Measurements from ENCODE around the gene NTM.

NTM gene

DNA sequence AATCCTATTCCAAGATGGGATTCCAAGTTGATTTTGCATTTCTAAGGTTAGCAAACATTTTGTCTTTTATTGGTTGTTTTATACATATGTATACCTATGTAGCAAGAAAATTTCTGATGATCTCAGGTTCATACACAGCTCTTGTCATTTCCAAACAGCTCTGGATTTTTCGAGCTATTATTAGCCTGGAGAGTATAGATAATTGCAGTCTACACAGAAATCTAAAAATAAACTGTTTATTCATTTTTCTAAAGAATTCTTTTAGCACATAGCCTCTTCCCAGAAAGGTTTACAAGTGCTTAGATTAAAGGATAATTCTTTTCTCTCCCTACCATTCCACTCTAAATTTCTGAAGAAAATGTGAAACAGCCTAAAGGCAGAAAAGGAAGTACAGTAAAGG is 705.0 kb downstream of the NTM start:
- no peak for DNase-seq (ENCODE audit: low spot score)

DNA sequence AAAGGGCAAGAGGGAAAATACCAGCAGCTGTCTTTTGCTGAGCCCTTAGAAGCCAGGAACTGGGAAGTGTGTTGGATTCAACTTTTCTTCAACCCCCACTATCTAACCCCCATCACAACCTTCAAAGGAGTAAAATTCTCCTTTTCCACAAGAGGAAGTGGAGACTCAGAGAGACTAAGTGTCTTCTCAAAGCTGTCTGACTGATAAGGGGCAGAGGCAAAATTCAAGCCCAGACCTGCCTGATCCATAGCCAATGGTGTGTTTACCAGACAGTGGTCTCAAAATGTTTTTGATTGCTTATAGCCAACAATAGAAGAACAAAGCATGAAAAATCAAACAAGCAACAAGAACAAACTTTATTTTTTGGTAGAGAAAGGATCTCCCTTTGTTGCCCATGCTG is 707.0 kb downstream of the NTM start:
- DNase-seq (ENCODE audit: low spot score): no peak

DNA sequence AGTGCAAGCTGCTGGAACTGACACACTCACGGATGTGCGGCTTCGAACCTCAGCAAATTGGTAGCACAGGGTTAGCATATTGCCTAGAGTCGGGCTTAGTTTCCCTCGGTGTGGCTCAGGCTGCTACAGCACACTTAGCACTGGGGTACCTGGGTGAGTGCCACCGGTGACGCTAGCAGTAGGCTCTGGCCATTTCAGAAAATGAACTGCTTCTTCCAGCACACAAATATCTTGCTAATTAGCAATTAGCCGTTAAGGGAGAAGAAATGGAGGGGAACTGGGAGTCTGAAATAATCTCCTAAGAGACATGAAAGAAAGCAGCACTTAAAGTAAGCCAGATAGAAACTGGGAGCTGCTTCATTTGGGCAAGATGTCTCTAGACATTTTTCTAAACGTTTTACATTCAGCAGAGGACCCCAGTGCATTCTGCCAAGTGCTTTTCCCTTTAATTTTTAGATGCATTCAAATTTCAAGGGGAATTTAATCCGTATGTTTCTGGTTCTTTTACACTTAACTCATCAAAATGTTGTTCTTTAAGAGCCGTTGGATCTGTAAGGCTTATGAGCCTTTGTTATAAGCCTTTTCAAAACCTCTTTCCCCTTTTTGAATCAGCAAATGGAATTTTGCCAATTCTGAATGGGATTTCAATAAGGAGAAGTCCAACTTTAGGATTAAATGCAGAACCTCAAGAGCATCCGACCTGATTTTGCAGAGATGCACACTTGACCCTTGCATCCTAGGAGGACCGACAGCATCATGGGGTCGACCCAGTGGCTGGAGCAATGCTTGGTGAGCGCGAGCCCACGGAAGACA is 708.1 kb downstream of the NTM start:
- no peak for DNase-seq (ENCODE audit: low spot score)

DNA sequence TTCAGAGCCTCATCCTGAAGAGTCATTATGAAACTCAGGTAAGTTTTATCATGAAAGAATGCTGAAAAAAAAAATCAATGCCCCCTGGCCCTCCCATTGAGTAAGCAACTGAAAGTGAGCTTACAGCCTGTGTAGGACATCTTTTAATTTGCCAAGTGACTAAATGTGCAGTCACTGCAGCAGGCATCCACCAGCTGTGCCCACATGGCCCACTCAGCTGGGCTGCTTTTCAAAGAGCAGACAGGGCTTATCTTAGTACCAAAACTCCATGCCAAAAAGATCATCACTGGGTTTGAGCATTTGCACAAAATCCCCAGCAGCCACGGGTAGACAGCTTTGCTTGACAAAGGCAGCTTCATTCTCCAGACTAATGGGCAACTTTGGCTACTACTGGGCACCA is 709.7 kb downstream of the NTM start:
- no peak for DNase-seq (ENCODE audit: low spot score)

DNA sequence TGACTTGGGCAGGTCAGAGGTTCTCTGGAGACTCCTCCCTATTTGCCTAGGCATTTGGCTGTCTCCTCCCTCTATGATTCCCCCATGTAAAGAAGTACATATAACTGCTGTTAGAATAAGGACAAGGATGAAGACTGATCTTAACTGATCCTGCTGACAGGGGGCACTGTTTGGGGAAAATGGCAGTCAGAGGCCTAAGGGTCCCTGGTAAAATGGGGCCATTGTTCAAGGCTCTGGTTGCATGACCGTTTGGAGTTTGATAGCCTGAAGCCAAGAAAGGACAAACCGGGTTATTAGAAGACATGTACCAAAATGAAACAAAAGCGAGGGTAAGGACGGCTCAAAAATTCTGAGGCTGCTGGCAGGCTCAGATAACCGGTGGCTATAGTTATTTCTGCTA is 712.2 kb downstream of the NTM start:
- DNase-seq (ENCODE audit: low spot score): no peak

DNA sequence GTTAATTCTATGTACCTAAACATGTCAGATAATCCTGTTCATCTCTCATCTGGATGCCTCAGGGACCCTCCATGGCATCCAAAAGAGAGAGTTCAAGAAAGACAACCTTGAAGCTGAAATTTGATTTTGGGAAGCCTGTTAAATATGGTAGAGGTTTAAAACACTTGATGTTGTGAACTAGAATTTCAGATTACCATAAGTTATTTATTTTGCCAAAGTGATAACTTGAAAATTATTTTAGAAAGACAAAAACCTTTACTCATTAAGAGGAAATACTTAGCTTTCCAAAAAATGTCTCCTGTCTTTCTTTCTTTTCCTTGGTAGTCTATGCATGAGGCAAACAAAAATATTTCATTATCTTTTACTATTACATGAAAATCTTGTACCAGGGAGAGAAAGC is 714.0 kb downstream of the NTM start:
- no peak for DNase-seq (ENCODE audit: low spot score)

DNA sequence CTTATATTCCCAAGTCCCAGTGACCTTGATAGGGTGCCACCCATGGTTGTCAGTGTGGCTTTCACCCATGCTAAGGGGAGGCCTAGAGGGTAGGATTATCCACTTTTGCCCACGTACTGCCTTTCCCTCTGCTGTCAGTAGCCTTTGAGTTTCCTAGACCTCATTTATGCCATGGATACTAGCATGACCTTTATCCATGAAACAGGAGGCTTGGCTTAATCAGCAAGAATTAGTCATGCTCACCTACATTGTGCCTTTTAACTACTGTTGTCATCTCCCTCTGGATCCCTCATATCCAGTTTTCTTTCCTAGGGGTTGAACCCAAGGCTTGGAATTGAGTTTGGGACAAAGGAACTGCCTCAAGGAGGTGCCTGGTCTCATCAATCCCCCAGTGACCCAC is 716.7 kb downstream of the NTM start:
- DNase-seq (ENCODE audit: low spot score): no peak

DNA sequence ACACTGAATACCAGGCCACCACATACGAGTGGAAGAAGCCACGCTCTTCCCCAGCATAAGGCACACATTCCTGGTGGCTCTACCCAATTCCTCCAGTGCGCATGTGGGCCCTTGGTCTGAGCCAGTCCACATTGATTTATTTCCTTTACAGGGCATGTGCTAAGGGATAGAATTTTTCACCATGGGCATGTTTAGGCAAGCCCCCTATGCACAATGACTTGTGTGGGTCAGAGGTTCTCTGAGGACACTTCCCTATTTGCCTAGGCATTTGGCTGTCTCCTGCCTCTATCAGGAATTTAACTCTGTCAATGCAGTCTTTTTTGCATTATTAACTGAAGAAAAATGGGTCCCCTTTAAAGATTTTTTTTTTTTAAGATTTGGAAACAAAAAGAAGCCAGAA is 718.1 kb downstream of the NTM start:
- DNase-seq (ENCODE audit: low spot score): no peak

DNA sequence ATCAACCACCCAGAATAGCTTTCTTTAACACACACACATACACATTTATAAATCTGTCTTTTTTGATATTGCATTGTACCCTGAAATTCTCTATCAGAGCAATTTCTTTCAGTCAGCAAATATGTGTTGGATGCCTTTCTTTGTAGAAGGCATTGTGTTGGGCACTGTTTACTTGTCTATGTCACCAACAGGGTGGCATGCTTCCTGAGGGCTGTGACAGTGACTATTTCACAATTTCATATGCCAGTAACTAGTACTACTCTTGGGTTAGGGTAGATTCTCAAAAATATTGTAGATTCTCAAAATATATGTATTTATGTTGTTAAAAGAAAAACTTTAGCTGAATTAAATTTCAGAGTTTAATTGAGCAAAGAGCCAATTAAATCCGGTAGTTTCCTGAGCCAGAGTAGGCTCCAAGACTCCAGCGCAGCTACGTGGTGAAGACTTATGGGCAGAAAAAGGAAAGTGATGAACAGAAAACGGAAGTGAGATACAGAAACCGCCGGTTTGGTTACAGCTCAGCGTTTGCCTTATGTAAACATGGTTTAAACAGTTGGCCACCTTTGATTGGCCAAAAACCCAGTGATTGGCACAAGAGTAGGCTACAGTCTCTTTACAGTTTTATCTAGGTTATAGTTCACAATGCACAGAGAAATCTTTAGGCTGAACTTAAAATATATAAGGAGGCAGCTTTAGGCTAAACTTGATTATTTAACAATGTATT is 723.3 kb downstream of the NTM start:
- no peak for DNase-seq (ENCODE audit: low spot score)

DNA sequence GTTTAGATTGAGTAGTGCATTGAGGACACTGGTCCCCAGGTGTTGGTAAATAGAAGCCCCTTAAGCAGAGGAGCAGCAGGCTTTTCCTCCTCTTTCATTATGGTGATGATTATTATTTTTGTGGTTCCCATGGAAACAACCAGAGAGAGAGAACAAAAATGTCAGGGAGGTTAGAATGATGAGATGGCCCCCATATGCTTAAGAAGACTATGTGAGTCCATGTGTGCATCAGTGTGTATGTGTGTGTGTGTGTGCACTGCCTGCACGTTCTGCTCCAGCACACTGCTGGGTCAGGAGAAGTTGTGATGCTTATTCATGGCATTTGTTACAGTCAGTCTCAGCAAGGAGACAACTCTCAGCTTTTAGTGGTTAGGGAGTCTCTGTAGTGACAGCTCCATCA is 724.2 kb downstream of the NTM start:
- no peak for DNase-seq (ENCODE audit: low spot score)

DNA sequence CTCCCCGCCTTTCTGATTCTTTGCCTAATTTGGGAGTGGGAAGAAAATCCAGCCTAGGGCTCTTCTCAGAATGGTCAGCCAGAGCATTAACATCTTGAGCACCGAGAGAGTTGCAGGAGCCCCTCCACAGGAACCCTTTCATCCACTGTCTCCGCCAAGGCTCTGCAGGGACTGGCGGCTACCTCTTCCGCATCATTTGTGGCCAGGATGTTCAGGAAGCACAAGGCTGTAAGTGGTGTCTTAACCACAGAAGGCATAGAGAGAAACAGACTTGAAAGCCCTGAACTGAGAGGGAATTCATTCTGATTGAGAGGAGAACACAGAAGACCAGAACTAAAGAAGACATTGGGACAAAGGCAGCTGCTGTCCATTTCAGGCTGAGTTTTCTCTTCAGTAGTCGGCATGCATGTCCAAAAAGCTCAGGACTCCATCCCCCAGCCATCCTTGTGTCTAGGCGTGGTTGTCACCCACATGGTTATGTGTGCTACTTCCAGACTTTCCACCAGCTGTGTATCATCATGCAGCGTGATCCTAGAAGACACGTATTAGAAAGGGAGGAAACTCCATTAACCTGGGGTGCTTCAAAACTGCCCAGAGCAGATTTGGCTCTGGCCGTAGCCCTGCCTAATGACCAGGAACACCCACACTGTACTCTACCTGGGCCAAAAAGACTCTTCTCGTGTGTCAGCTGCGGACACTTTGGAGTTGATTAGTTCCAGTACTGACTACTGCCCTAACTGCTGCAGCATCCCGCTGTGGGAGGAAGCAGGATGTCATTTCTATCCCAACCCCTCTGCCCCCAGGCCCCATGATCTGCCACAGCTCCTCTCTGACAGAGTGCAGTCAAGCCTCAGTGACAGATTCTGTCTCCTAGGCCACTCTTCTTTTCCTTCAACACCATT is 725.1 kb downstream of the NTM start:
- DNase-seq (ENCODE audit: low spot score): no peak

DNA sequence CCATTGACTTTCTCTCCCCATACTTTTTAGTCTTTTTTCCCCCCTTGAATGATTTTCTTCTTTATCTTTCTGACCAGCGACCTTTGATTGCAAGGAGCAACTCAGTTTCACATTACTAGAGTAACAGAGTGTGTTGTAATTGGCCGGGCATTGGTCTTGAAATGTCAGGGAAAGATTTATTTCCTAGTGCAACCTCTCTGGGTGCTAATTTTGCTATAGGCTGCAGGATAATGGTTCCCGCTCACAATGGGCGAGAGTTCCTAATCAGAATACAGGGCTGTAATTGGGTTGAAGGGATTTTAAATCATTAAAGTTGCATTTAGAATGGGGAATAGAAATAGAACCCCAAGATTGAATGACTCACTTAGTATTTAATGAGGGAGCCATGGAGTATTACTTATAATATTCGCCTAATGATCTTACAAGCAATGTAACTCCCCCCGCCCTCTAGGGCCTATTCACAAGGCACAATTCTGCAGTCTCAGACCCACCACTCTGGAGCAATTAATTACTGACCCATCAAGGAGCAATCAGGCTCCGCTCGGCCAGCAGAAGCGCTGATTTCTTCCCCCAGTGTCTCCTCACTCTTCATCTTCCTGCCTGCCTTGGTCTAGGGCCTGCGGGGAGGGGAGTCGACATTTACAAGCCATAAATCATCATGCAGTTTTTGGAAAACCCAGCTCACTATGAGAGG is 725.9 kb downstream of the NTM start:
- DNase-seq (ENCODE audit: low spot score): no peak

DNA sequence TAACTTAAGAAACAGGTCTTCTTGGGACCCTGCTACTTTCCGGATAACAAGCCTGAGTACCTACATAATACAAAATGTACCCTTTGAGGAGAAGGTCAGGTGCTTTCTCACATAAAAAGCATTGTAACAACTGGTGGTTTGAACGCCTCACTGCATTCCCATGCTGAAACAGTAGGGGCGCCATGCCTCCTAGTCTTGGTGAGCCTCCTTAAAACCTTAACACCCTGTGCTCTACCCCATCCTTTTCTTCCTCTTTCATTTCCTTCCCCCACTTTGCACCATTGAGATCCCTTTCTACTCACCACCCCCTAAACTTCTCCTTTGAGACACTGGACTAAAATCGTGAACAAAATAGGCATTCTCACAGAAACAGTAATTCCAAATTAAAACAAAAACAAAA is 729.3 kb downstream of the NTM start:
- DNase-seq (ENCODE audit: low spot score): peak; percentile 55

DNA sequence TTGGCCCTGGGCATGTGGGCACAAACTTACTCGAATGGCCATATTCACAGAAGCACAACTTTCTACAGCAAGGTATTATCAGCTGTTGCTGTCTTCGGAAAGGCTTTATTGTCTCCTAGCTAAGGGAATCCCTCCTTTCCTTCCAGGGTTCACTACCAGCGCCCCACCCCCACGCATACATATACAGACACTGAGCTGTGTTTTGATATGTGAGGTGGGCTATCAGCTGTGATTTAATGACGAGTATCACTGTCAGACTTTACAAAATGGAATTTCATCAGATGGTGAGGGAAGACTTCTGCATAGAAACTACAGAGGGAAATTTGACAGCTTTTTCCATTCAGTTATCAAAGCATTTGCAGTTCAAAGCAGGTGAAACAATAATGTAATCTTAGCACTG is 730.2 kb downstream of the NTM start:
- DNase-seq (ENCODE audit: low spot score): no peak

DNA sequence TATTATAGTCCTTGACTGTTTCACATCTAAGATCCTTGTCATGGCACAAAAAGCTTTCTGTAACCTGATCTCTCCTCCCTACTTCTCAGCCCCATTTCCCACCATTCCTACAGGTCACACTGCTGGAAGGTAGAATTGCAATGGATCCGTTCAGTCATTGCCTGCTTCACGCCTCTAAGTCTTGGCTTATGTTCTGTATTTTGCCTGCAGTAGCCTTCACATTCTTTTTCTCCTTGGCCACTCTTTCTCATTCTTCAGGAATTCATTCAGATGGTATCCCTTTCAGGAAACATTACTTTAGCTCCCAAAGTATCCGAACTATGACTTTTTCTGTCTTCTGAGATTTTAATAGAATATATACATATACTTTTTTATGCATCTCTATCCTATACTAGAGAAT is 731.5 kb downstream of the NTM start:
- DNase-seq (ENCODE audit: low spot score): no peak

DNA sequence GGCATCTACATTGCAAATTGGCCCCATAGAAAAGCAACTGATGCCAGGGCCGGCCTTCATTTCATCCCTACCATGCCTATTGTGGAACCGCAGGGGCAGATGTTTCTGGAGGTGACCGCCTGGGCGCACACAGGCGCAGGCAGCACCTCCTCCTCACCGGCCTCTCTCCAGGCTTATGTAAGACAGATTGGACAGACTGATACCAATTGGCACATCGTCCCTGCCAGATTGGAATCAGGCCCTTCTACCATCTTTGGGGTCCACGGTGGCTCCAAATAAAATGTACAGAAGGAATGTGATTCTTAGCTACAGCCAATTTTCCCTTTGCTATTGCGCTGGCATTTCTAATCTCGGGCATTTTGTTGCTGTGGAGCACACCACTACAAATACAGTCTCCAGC is 732.6 kb downstream of the NTM start:
- DNase-seq (ENCODE audit: low spot score): no peak

DNA sequence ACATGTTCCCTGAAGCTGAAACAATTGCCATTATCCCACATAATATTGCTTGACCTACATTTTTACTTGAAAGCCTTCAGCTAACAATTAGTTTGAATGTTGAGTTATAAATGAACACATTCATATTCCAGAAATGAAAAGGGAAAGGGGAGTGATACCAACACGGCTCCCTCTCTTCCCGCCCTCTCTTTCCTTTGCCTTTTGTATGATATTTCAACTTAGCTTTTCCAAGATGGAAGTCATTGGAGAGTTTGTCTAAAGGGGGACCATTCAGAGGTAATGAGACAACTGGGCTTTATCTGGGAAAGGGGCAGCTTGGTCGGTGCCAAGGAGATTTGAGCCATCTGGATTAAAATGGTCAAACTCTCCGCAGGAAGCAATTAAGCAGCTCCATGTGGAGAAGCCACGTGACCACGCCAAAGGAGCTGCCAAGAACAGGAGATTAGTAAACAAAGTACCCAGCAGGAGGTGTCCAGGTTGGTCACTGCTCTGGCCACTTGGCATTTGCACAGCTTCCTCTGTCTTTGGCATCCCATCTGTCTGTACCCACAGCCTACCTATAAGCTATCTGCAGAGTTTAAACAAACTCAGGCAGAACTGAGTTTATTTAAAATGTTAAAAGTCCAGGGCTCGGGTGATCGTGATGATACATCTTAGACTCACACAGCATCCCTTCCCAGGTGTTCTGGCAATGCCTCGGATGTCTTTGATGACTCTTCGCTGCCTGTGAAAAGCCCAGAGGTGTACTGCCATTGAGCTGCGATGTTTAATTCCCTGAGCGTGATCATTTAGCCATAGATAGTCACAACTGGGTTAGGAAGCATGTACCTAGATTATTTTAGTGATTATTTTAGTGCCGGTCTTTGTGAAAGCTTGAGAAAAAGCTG is 735.9 kb downstream of the NTM start:
- no peak for DNase-seq (ENCODE audit: low spot score)

DNA sequence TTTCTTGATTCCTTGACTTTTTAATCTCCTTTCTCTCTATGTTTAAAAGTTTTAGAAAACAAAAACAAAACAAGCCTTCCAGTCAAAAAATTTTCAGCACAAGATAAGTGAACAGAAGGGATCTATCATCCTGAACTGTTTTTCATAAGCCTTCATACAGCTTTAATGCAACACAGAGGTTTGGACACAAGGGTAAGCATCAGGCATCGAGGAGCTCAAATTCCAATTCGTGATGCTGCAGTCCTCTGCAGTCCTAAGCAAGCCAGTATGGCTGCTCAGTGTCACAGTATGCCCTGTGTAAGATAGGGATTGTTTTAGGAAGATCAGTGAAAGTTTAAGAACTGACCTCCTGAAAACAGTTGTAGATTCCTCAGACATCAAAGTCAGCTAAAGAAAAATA is 740.9 kb downstream of the NTM start:
- no peak for DNase-seq (ENCODE audit: low spot score)

DNA sequence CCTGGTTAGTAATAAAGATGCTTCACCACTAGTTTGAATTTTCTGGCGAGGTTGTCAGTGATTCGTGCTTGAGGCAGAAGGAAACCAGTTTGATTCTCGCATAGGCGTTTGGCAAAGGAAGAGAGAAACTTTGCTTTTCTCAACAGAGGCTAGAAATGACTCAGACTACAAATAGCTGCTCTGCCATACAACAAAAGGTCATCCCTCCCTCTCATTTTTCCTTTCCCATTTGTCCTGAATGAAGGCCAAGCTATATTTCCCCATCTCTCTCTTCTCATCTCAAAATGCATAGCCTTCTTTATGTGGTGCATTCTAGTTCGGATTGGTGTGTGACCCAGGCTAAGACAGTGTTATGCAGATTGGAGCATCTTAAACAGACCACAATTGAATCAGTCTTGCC is 741.4 kb downstream of the NTM start:
- DNase-seq (ENCODE audit: low spot score): no peak

DNA sequence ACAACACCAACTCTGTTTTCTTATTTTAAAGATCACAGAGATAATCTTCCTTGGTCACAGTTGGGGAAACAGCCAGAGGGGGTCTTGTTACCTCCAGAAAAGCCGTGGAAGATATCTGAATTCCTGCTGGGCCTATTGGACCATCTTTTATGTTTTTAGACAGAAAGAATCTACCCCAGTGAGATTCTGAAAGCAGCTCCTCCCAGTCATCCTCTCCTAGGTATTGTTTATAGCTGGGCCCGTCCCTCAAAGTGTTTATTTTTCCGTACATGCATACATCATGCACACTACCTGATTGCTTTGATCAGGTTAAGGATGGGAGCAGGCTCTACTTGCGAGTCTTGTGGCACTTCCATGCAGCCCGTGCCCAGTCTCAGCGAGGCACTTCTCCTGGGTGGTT is 742.4 kb downstream of the NTM start:
- DNase-seq (ENCODE audit: low spot score): no peak

DNA sequence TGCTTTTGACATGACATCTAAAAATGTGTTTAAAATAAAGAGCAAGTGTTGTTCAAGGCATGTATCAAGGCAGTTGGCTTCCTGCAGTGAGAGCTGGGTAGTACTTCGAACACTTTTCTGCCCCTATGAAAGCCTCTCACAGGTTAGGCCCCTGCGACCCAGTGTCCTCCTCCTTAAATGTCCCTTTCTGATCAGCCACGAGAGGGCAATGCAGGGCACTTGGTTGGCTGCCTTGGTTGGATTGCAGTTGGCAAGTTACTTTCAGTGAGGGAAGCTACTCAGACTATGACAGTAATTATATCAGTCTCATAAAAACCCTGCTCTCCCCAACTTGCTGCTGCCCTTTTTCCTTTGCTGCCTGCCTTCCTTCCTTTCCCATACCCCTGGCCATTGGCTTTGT is 743.8 kb downstream of the NTM start:
- DNase-seq (ENCODE audit: low spot score): peak; percentile 71

Data from iPS-NIHi11 (cell line).